Activated T-cell treated with anti-CD3 and anti-CD28 coated beads, Interleukin-2, amount 50 U/mL, for 1 hour (primary cell): ENCODE results near the gene CCDC179.

Experiments used
- DNase-seq: peaks from one replicate; pipeline ENCODE4 v3.0.0-alpha.2; 2020

CCDC179 gene

DNA sequence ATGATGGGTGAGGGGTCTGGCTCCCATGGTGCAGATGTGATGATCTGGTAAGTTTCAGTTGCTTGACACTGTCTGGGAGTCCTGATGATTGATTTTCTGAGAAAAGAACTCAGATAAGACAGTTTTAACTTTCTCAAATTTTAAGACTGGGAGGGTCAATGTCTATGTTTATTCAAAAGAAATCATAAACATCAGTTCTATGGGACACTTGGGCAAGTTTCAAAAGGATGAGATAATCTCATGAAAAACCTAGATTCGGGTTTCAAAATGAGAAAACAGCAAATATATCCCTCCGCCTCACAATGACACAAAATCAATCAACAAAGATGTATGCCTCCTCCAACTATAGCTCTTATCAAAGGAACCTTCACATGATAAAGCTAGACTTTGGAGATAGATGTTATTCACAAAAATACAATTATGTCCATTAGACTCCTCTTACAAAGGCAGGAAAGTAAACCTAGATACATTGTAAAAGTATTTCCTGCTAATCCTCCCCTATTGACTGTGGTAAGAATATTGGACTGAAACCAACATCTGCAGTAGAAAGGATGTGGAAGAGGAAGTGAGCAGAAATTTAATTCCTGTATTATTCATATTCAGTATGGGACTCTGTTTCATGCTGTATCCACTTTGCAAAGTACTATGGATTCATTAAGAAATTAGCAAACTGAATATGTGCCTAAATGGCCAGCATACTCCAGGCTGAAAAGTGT lies 52.3 kb downstream of the CCDC179 start:
- no peak for DNase-seq

DNA sequence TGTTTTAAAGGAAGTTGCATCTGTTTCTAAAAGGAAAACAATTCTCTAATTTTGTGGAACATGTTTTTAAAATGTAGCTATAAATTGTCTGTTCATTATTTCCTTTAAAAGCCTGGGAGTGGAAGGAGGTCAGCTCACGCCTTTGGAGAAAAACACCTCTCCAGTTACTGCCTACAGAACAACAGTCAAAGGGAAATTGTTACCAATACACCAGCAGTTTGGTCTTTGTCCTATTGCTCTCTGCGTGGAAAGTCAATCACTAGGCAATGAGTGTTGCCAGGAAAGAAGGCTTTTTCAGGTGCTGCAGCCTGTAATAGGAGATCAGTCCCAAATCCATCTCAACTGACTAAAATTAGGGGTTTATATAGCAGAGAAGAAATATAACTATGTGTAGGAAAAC lies 52.9 kb downstream of the CCDC179 start:
- DNase-seq: no peak

DNA sequence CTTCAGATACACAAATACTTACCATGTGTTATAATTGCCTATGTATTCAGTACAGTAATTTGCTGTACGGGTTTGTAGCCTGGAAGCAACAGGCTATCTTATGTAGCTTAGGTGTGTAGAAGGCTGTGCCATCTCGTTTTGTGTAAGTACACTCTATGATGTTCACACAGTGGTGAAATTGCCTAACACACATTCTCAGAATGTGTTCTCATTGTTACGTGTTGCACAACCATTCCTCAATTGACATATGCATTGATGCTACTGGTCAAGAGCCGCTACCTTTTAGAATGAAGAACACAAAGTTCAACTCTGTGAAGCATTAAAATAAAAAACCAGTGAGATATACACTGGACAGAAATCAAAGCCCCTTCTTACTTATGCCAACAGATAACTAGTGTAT lies 57.4 kb downstream of the CCDC179 start:
- DNase-seq: no peak

DNA sequence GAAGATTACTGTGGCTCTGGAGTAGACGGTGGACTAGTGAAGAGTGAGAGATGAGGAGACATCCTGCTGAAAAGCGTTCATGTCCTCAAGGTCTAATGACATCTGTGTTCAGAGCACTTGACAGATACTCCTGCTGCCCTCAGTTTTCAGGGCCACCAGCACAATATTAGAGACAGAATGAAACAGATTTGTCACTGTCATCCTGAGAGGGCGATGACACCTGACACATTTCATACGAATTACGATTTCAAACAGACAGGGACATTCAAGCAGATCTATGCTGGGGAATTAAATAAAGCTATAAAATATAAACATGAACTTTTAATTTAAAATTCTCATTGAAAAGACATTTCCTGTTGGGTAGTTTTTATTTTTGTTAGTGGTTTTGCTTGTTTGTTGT lies 59.8 kb downstream of the CCDC179 start:
- DNase-seq: no peak

DNA sequence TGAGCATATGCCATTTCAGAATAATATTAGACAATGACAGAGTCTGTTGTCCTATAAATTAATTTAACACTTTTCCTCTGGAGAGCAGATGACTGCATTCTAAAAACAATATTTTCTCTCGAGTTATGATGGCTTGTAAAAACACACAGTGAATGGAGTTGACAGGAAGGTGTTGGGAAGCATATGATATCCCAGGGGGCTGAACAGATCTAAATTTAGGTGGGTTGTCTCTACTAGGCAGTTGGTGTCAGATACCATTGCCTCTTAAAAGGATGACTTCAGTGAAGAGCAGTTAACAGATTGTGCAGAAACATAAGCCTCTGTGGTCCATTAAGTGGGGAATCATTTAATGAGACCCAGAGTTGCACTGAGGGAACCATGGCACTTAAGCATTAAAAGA lies 61.4 kb downstream of the CCDC179 start:
- no peak for DNase-seq

DNA sequence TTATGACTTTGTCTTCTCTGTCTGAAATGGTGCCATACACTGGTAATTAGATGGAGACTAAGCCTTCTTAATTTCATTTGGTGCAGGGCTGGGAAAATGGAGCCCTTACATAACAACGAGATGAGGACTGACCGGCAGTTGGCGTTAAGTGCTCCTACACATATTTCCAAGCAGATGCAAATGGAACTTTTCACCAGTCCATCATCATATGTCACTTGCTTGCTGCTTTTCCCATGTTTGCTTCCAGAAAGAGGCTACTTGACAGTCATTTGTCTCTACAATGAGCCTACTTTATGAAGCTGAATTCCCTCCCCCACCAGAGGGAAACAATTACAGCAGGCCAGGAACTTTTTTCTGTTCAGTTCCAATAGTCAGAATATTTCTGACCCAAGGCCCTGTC lies 63.2 kb downstream of the CCDC179 start:
- DNase-seq: no peak
